Measurements from ENCODE around the gene FAM177B. TPM values are rescaled to one million over a fixed set of nuclear protein-coding genes. Genes with fewer than 3 reads are reported as not detected.
"Not testable (repeated sequence)": the region's sequence is repeated elsewhere in the genome, so short reads cannot be mapped to it uniquely, and the experiment has no call there.

The FAM177B gene
- total RNA-seq, 1 donor from 2014 or later, result not detected

DNA sequence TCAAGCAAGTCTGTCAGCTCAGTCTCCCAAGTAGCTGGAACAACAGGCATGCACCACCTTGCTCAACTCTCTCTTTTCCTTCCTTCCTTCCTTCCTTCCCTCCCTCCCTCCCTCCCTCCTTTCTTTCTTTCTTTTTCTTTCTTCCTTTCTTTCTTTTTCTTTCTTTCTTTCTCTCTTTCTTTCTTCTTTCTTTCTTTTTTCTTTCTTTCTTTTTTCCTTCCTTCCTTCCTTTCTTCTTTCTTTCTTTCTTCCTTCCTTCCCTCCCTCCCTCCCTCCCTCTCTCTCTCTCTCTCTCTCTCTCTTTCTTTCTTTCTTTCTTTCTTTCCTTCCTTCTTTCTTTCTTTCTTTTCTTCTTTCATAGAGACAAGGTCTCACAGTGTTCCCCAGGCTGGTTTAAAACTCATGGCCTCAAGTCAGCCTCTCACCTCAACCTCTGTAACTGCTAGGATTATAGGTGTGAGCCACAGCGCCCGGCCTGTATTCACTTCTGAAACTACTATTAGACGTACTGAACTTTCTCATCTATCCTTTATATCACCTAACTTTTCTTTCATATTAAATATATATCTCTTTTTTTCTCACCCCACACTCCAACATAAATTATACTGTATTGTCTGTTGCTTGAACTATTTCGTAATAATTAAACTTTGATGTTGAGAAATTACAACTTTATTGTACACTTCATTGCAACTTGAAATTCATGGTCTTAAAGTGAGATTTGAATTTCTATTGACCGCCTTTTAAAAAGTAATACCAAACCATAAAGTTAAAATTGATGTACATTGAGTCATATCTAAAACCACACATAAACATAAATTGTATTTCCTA lies 4.8 kb downstream of the FAM177B start:
- not testable (repeated sequence) for DNase-seq

DNA sequence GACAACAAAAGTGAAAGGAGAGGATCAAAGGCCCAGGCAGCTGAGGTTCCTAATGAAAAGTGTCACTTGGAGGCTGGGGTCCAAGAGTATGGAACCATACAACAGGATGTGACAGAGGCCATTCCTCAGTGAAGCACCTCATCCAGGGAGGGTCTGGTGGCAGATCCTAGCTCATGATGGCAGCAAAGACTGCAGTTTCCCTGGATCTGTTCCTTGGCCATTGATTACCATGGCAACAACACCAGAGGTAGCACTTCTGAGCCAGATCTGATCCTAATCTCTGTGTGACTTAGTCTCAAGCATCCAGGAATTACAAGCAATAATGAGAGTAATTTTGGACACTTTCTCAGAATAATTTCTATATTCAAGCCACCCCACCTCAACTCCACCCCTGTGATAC lies 12.9 kb downstream of the FAM177B start:
- DNase-seq, result no peak

DNA sequence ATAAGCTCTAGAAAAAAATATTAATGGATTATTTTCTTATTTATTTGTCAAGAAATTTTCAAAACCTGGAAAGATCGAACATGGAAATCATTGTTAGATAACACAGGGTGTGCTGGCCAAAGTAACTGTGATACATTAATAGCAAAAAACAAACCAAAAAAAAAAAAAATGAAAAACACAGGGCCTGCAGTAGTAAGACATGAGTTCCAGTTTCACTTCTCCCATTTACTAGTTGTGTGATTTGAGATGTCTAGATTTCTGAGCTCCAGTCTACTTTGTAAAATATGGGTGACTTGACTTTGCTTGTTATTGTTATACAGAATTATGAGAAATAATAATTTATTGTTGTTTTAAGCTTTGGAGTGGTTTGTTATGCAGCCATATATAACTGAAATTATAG lies 13.6 kb downstream of the FAM177B start:
- no peak for DNase-seq

DNA sequence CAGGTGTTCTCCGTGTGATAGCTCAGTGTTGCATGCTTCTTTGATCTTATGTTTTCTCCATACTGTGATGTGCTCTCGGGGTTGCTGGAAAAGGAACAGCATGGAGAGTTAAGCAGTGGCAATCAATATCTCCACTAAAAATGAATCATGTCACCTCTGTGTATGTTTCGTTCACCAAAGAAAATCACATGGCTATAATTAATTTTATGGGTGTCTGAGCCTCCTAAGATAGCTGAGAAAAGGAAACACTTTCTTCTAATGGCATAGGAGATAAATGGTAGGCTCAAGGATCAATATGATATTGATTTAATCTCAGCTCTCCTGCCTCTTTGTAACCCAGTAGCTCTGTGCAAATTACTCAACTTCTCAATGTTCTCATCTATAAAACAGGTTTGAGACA lies 14.3 kb downstream of the FAM177B start:
- no peak for DNase-seq

DNA sequence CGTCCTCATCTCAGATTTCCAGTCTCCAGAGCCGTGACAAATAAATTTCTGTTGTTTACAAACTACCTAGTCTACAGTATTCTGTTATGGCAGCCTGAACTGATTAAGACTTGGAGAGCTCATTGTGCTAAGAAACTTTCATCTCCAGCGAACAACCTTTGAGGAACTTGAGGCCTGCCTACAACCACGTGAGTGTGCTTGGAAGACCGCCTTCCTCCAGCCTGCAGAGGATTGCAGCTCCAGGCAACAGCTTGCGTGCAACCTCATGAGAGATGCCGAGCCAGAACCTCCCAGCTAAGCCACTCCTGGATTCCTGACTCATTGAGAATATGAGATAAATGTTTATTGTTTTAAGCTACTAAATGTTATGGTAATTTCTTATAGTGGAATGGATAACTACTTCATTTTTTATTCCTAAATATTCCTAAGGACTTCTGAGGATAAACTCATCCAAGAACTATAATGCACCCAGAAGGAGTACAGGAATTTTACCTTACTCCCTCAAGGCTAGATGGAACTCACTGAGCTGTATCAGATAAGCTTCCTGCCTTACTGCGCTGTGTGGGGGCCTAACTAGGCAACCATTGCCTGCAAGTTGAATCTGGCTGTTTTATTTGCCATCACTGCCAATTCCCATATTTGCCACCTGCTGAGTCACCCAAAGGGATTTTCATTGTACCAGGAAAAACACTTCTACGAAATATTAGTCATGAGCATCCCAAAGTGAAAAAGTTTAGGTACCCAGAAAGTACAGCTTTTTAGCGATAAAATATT lies 17.6 kb downstream of the FAM177B start:
- peak; percentile 17 for DNase-seq

DNA sequence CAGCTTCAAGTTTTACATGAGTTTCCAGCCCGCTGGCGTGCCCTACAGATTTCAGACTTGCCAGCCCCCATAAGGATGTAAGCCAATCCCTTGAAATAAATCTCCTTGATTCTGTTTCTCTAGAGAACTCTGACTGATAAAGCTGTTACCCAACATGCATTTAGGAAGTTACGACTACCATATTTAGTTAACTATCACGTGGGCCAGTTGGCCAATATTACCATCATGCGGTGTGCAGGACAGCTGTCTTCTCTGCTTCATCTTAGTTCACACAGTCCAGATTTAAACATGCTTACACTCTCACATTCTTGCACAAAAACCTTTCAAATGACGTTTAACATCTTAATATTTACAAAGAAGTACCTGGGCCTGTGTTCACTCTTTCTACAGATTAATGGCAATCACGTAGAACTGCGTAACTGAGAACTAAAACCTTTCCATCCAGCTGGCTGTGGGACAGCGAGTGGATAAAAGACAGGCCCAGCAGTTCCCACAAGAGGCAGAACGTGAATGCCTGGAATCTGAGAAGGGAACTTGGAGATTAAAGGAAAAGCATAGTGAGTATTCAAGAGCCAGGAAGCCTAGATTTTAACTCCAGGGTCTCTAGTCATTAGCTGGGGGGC lies 20.8 kb downstream of the FAM177B start:
- no peak for DNase-seq

DNA sequence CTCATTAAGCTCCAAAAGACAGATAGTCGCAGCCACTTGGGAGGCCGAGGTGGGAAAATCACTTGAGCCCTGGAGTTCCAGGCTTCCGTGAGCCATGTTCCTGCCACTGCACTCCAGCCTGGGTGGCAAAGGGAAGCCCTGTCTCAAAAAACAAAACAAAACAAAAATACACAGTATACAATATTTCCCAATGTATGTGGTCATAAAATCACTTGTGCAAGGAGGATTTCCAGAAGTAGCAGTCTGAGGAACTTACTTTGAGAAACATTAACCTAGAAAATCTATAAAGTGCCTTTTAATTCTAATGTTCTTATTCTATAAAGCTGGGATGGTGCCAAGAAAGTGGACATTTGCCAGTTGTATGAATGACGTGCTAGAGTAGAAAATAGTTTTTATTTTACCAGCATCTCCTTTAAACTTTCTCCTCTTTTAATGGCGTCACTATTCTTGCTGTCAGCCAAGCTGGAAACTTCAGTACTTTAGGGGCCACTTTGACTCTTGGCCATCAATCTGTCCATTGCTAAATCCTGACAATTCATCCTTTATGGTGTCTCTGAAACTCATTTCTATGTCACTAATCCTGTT lies 22.5 kb downstream of the FAM177B start:
- DNase-seq, result no peak

DNA sequence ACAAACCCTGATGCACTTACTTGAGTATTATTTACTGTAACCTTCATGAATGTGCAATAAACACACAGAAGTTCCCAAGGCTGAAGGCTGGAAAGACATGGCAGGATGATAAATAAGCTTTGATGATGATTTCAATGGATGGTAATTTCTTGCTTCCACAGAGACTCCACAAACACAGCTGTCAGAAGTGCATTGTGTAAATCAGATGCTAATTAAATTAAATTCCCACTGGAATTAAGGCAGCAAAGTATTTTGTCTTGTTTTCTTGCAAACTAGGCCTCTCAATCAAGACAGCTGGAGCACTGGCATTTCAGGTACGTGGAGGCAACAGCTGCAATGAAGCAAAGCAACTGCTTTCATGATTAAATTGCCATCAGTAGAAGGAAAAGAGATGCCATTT lies 24.1 kb downstream of the FAM177B start:
- no peak for DNase-seq

DNA sequence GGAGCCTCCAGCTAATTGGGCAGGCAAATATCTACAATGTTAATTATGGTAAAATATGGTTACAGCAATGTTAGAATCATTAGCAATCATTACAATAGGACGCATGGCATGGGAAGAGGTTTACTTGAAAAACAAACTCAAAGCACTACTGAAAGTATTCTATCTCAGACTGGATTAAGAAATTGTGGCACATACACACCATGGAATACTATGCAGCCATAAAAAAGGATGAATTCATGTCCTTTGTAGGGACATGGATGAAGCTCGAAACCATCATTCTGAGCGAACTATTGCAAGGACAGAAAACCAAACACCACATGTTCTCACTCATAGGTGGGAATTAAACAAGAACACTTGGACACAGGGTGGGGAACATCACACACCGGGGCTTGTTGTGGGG lies 25.2 kb downstream of the FAM177B start:
- DNase-seq, result not testable (repeated sequence)

DNA sequence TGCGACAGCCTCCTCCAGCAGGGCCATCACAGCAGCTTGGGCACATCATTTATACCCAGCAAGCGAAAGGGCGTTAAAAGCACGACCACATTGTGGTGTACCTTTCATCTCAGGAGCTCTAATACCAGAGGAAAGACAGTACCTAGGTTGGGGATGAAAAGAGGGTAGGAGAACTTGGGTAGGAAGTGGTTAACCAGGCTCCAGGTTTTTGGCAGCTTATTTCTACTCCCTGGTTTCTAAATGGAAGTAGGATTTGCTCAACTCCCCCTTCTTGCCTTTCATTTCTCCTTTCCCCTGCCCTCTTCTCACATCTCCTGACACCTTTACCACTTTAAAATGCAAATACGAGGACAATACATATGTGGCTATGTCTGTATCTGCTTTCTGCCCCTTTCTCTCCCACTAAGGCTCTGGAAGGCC lies 30.2 kb downstream of the FAM177B start:
- no peak for DNase-seq

DNA sequence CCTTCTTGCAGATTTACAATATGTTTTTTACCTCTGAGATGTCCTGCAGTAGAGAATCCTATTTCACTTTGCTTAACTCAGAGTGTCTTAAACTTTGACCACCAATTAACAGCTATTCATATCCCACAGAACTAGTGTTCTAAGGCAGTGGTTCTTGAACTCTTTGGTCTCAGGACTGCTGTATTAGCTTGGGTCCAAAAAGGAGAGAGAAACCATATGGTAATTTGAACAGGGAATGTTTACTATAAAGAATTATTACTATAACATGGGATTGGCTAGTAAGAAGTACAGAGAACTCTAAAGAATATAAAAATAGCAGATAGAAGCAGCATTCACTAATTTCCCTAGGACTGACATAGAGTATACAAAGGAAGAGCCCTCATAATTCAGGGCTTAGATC lies 31.6 kb downstream of the FAM177B start:
- no peak for DNase-seq

DNA sequence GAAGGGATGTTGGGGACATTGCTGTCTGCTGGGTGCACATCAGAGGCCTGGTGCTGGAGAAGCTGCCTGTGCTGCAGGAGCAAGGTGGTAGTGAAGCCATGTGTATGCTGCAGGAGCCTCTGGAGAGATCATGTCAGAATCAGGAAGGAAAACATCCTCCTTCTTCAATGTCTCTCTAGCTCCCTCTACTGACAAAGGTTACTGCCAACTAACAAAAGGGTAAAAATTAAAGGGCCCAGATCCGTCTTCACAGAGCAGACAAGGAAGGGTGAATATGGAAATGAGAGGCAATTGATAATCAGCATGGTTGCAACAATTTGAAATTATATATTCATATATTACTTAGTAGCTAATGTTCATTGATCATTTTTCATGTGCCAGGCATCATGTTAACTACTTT lies 32.2 kb downstream of the FAM177B start:
- no peak for DNase-seq

DNA sequence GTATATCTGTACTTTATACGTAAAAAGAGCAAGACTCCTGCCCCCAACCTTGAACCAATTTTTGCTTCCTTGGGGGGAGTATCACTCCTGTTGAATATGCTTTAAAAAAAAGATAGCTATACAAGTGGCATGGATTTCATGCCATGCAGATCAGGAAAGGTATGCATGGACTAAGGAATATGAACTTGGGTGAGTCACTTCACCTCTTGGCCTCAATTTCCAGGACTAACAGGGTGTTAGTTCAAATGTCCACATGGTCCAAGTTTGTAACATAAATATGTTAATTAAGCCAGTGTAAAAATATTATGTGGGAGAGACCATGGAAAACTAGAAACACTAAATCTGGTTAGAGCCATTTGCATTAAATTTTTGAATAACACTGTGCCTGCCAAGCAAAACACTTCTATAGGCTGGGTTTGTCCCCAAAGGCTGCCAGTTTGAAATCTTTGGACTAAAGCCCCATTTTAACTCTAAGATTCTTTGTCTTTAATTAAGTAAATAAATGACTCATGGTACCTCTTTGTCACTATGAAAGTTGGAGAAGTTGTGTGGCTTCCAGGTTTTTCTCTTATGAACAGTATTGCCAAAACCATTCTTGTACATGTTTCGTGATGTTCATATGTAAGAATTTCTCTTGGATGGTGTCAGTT lies 33.1 kb downstream of the FAM177B start:
- no peak for DNase-seq

DNA sequence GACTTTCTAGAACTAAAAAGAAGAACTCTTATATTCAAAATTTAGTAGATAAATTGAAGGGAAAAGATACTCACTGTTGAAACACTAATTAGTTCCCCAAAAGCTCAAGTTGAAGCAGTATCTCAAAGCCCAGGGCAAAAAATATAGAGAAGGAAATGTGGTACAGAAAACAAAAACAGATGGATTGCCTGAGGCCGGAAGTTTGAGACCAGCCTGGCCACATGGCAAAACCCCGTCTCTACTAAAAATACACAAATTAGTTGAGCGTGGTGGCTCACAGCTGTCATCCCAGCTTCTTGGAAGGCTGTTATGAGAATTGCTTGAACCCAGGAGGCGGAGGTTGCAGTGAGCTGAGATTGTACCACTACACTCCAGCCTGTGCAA lies 36.0 kb downstream of the FAM177B start:
- no peak for DNase-seq

DNA sequence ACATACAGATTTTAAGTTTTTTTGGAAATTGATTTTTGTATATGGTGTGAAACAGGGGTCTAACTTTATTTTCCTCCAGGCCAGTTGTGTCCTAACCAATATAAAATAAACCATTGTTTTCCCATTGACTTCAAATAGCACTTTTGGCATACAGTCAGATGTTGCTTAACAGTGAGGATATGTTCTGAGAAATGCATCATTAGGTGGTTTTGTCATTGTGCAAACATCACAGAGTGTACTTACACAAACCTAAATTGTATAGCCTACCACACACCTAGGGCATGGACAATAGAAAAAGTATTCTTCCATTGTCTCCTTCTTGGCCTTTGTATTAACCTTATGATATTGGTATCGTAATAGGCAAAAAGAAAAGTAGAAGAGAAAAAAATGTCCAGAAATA lies 40.5 kb downstream of the FAM177B start:
- no peak for DNase-seq

DNA sequence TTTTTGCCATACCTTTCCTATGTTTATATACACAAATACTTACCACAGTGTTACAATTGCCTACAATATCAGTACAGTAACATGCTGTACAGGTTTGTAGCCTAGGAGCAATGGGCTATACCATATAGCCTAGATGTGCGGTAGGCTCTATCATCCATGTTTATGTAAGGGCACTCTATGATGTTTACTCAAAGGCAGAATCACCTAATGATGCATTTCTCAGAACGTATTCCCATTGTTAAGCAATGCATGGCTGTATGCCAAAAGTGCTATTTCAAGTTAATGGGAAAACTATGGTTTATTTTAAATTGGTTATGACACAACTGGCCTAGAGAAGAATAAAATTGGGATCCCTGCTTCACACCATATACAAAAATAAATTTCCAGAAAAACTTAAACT lies 41.0 kb downstream of the FAM177B start:
- DNase-seq, result no peak

DNA sequence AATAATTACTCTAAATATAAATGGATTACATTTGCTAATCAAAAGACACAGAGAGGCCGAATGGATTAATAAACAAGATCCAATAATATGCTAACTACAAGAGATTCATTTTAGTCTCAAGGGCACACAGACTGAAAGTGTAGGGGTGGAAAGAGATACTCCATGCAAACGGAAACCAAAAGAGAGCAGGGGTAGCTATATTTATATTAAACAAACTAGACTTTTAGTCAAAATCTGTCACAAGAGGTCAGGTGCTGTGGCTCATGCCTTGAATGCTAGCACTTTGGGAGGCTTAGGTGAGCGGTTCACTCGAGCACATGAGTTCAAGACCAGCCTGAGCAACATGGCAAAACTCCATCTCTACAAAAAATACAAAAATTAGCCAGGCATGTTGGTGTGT lies 44.2 kb downstream of the FAM177B start:
- no peak for DNase-seq

DNA sequence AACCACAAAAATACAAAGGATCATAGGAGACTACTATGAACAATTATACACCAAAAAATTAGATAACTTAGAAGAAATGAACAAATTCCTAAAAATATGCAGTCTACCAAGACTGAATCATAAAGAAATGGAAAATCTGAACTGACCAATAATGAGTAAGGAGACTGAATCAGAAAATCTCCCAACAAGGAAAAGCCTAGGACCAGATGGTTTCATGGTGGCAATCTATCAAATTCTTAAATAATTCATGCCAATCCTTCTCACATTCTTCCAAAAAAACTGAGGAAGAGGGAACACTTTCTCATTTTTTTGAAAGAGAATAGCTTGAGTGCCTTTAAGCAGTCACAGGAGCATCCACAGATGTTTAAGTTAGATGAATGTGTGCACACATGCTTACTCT lies 46.0 kb downstream of the FAM177B start:
- no peak for DNase-seq

DNA sequence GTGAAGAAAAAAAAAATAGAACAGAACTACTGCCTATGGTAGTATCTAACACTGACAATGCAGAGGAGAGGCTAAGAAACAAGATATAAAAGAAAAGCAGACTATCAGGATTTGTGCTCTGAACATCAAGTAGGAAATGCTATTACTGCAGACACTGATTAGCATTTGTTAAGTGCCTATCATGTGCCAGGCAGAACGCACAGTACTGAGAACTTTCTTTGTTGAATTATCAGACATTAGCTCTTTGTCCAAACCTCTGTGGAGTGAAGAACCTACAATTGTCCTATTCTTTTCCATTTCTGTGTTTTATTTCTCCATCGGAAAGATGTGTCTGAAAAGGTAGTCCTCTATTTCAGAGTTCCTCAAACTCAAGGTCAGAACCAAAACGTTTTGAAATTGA lies 47.4 kb downstream of the FAM177B start:
- DNase-seq, result no peak

DNA sequence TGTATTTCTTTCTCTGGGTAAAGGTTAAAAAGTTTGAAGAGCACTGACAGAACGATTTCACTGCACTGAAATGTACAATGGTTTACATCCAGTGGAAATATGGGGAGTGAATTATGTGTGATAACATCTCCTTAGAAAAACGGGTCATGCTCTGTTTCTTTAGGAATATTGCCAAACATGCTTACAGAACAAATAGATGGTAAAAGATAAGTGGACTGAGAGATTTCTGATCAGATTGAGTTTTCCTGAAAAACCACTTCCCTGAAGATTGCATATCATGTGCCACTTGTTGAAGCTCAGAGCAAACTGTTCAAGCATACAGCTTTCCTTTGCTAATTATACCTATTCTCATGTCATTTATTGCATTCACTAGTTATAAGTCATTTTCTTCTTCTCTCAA lies 47.9 kb downstream of the FAM177B start:
- DNase-seq, result no peak

DNA sequence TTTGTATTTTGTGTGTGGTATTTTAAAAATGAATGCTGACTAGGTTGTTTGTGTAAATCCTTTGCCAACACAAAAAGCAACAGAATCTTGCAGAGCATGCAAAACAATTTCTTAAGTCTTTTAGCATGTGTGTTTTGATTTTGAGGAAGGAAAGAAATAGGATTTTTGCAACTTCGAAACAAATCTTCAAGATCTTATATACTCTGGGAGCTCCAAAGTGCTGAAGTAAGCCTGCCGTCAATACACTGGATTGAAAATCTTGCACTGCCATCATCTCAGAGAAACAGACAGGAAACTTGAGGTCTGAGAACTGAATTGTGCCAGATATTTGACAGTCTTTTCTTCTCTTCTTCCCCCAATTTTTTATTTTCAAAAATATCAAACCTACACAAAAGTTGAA lies 48.5 kb downstream of the FAM177B start:
- no peak for DNase-seq

DNA sequence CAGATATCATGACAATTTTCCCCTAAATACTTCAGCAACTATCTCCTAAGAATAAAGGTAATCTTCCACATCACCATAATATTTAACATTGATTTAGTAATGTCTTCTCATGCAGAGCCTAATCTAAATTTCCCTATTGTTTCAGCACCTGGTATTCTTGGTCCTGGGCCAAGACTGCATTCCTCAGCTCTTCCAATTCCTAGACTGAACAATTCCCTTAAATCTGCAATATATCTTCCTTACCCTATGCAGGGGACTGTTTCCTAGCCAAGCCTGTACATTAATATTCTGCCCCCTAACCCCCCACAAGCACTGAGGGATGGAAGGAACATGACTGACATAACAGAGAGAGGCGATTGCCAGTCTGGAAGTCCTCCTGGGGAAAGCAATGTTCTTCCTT lies 49.1 kb downstream of the FAM177B start:
- no peak for DNase-seq

DNA sequence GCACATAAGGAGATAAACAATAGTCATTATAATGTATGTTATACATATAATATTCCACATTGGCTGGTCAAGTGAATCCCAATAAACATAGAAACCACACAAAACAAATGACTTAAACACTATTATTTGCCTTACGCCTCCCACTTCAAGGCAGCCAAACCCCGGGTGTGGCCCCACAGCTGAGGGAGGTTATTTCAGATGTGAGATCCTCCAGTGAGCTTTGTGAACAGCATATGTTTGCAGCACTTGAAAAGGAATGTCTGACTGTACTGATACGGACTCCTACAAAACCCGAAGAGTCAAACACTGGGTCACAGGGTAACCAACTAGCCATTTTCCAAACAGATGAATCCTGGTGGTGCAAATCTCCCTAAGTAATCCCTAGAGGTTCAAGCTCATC lies 50.7 kb downstream of the FAM177B start:
- no peak for DNase-seq

Data from occipital lobe (tissue), 2 donors.